Stimulated activated CD8-positive, alpha-beta memory T cell treated with anti-CD3 and anti-CD28 coated beads, Interleukin-15, amount 100 ng/mL, for 48 hours (primary cell): ENCODE data around the gene PRR7.

Experiments used
- DNase-seq, 2 donors: peaks; one replicate each; pipeline ENCODE4 v3.0.0-alpha.2; 2020; ENCODE audit warnings: low read depth in 2 of 2

PRR7 gene

GRCh38 chr5:177450667-177451424, 4.2 kb downstream of the PRR7 start:
- no peak for DNase-seq

DNA sequence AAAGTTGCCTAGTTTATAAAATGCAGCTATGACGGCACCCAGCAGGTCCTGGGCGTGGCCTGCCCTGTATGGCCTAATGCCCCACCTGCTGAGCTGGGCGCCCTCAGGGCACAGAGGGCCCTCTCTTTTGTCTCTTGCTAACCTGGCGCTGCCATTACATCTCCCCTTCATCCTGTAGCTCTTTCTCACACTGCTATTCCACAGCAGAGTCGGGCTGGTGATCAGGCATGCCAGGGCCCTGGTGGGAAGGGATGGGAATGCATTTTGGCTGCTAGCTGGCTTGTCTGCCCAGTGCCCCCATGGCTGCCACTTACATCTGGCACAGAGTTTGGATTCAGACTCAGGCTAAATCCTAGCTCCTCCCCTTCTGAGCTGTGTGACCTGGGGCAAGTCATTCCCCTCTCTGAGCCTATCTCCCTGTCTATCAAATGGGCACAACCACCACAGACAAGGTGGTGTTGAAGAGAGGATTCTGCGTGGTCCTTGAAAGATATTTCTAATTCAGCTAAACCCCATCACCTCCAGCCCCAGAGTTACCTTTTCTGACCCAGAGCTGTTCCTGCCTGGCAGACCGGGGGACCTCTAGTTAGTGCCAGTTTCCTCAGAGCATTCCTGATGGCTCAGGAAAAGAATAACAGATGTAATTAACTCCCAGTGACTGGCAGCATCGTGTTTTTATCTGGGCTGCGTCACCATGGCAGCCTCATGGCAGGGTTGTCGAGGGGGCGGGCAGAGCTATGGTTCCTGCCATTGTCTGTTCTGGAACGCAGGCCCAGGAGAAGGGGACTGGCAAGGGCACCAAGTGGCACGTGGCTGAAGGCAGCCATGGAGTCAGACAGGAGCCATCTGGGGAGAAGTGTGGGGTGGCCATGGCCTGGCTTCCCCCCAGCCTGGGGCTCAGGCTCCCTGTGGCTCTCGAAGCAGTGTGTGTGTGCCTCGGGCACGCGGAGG, 6.3 kb downstream of the PRR7 start:
- no peak for DNase-seq

DNA sequence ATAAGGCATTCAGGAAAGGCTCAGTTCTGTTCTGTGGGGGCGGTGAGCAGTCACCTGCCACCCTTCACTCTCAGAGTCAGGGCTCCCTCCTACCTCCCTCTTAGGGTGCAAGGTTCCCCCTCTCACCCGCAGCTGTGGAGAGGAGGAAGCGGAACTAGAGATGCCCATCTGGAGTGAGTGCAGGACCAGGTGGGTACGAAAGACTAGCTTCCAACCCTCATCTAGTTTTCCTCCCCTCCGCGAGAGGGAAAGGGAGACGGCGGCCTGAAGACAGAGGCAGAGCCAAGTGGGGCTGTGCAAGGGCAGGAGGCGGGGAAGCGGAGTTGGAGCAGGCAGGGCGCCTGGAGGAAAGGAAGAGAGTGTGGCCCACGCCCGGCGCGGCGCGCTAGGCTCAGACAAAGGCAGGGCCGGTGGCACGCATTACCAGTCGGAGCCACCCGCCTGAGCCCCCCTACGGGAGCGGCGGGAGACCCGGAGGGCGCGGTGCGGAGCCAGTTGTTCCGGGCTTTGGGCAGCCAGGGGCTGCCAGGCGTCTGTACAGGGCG, 7.3 kb downstream of the PRR7 start:
- no peak for DNase-seq

DNA sequence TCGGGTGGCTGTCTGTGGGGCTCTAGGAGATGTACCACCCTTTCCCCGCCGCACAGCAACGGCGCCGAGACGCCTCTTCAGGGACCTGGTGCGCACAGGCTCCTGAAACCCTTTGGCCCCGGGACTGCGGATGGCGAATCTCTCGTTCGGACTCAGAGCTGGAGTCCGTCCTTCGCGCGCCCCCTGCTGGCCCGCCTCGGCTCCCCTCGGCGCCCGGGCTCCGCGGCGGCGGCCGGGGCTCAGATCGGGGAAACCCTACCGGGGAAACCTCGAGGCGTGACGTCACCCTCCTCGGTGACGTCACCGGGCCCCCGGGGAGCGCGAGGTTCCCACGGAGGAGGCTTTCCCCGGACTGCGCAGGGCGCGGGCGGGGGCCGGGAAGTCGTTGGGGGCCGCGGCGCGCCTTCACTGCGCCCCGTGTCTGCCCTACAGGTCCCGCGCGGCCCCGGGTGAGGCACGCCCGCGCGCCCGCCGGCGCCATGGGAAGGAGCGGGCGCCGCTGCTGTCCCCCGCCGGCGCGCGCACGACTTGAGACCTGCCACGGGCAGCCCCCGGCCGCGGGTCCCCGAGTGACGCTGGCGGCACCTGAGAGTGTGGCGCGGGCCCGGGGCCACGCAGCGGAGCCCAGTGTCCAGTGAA, 7.9 kb downstream of the PRR7 start:
- peak; percentile 91 to 93 for DNase-seq

DNA sequence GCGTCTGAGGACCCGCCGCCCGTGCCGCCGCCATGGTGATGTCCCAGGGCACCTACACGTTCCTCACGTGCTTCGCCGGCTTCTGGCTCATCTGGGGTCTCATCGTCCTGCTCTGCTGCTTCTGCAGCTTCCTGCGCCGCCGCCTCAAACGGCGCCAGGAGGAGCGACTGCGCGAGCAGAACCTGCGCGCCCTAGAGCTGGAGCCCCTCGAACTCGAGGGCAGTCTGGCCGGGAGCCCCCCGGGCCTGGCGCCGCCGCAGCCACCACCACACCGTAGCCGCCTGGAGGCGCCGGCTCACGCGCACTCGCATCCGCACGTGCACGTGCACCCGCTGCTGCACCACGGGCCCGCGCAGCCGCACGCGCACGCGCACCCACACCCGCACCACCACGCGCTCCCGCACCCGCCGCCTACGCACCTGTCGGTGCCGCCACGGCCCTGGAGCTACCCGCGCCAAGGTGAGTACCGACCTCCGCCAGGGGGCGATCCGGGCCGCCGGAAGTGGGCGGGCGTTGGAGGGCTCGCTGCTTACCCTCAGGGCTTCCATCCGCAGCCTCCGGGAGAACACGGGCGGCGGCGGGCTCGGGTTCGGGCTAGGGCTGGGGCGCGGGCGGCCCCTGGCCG, 8.5 kb downstream of the PRR7 start:
- peak; percentile 89 to 90 for DNase-seq

DNA sequence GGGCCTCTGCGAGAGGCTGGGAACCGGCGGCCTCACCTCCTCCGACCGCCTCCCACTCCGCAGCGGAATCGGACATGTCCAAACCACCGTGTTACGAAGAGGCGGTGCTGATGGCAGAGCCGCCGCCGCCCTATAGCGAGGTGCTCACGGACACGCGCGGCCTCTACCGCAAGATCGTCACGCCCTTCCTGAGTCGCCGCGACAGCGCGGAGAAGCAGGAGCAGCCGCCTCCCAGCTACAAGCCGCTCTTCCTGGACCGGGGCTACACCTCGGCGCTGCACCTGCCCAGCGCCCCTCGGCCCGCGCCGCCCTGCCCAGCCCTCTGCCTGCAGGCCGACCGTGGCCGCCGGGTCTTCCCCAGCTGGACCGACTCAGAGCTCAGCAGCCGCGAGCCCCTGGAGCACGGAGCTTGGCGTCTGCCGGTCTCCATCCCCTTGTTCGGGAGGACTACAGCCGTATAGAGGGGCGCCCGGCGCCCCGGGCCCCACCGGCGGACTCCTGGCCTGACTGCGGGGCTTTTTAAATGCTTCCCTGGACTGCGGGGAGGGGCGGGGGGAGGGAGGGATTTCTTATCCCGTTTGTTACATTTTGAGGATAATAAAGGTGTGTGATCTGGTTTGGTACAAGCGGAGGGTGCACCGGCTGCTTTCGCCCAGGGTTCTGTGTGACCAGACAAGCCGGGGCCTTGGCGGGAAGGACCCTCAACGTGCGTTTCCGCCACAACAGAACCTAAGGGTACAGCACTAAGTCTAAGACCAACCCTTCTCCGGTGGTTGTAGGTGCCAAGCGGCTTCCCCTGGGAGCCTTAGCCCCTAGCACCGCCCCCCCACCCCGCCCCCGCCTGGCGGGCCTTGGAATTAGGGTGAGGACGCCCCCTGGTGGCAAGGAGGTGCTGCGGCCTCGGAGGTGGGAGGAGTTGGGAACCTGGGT, 9.3 kb downstream of the PRR7 start:
- peak; percentile 91 to 92 for DNase-seq

DNA sequence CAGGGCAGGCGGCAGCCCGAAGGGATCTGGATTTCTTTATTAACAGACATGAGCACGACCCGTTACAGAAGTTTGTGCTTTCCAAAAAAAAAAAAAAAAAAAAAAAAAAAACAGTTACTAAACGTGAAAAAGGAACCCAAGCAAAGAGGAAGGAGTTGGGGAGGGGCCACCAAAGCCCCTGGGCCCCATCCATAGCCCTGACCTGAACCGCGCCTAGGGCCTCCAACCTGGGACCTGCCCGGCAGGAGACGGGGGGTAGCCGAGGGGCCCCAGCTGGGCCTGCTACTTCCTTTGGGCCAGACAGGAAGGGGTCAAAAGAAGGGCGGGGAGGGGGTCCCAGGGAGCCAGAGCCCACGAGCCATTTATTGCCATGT, 10.0 kb downstream of the PRR7 start:
- DNase-seq = no peak

DNA sequence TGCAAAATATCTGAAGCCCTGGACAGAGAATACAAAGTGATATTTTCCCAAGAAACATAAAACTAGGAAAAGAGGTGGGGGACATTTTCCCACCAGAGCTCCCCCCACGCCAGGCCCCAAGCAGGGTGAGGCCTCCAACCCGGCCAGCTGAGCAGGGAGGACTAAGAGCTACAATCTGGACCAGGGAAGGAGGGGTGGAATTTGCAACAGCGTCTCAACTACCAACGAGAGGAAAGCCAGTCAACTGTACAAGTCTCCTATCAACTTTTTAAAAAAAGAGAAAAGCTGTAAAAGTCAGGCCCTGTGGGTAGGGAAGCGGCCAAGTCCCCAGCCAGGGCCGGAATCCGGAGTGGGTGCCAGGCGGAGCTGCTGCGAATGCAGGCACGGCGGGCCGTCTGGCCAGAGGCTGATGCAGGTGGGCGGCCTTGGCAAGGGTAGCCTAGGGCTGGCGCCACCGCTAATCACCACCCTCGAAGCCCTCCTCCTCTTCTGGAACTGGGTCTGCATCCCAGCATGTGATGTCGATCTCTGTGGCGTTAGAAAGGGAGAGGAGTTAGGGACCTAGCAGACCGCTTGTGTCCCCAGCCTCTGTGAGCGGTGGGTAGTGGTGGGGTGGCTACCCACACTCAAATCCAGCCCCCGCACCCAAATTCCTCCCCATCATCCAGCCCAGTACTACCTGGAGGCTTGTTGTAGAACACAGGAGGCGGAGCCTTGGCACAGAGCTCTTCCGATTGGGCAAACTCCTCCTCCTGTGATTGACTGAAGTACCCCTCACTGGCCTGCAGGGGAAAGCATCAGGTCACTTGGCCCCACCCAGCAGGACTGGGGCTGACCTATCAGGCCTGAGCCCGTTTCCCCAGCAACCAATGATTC, 10.6 kb downstream of the PRR7 start:
- DNase-seq = peak; percentile 64 to 69

GRCh38 chr5:177457852-177458681, 11.5 kb downstream of the PRR7 start:
- no peak for DNase-seq

DNA sequence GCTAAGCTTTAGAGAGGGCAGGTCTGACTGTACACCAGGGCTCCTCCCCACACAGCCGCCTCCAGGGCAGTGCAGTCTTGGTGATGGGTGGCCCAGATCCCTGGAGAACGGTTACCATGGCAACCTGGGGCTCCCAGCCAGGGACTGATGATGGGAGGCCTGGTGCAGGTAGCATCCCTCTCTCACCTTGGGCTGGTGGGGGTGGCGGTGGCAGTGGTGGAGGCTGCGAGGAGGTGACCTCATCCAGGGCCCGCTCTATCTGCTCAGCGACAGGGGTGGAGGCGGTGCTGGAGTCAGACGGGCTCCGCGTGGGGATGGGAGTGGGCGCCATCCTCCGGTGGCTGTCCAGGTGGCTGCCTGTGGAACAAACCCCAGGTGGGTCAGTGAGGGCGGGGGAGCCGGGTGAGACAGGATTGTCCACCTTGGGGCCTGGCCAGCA, 12.3 kb downstream of the PRR7 start:
- DNase-seq = no peak

GRCh38 chr5:177459357-177459756, 12.7 kb downstream of the PRR7 start:
- no peak for DNase-seq

DNA sequence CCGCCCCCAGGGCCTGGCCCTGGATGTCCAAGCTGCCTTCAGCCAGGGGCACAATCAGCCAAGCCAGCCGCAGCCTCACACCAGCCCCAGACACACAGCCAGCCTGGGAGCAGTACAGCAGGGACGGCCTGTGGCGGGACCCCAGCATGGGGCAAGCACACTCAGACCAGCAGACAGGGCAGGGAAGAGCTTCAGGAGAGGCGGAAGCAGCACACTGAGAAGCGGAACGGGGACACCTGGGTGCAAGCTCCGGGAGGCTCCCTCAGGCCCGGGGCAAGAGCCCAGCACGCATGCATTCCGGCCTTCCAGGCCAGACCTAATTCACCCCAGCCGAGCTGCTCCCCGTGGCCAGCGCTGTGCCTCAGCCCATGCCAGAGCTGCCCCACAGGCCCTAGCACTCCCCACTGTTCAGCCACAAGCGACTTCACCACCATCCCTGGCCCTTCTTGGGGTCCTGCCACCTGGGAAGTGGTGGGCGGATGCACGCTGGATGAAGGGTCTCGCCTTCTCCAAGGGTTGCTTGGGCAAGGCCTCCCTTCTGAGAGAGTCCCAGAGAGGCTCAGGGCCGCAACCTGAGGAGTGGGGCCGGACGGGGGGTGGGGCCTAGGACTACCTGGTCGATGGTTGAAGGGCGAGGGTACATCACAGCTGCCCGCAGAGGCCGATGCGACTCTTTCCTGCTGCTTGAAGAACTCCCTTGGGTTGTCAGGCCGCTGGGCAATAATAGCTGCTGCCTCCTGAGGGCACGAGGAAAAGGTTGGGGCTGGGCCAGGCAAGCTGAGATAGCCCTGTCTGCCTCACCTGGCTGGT, 13.4 kb downstream of the PRR7 start:
- DNase-seq = no peak

DNA sequence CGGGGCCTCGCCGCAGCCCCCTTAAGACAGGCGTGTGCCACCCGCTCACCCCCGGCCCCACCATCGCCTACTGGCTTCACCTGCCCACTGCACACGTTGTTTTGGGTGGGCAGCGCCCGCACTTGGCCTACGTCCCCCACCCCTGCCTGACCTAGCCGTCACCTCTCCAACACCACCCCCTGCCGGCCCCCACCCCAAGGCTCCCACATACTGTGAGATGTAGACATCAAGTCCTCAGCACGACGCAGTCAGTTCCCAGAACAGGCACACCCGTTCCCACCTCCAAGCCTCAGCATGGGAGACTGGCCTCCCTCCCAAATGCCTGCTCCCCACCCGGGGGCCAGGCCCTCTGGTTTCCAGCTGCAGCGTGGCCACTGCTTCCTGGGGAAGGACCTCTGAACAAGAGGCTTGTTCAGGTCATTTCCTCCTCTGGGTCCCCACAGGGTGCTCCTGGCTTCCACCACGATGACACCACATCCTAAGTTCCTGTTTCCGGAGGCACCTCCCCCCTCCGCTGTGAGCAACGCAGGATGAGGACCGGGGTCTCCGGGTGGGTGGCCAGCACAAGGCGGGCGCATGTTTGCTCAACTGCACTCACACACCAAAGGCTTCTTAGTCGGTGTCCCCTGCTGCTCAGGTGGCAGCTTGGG, 15.5 kb downstream of the PRR7 start:
- no peak for DNase-seq

- DNase-seq = no peak
Observed at GRCh38 chr5:177465044-177465443, 18.4 kb downstream of the PRR7 start.

GRCh38 chr5:177466861-177467260, 20.2 kb downstream of the PRR7 start:
- DNase-seq = no peak

DNA sequence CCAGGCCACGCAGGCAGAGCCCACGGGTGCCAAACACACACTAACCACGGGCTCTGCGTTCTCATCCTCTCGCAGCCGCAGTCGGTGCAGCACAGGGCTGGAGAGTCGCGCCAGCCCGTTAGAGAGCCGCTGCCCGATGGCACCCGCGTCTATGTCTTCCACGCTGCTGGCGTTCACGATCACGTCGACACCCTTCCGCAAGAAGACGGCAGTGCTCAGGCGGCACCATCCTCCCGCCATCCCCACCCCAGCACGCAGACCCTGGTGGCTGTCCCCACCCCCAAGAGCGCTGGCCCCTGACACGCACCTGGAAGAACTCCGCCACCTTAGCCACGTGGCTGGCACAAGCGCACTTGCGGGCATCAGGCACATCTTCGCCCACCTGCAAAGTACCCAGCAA, 20.8 kb downstream of the PRR7 start:
- no peak for DNase-seq

DNA sequence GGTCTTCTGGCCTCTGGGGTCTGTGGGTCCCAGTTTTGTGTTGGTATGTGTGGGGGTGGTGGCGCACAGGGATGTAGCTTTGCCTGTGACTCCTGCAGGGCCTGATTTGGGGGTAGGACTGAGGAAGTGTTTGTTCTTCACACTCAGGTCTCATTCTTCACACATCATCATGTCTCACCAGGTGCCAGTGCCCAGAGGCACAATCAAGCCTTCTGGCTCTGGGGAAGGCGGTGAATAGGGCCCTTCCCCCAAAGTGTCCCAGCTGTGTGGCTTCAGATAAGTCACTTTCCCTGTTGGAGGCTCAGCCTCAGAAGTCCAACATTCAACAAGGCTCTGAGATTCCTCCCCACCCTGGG, 21.7 kb downstream of the PRR7 start:
- DNase-seq = no peak
